PC-9 (cell line): ENCODE results near the gene CDT1.

Source experiments
- CTCF ChIP-seq: fragments of 200-600 bp; sonication (generic); conservative IDR thresholded peaks from 2 replicates; pipeline ENCODE4 v1.6.1; 2017; ENCODE audit warnings: mixed run types, antibody characterized with exemption, mild to moderate bottlenecking, moderate library complexity
- EZH2 ChIP-seq: fragments of 200-600 bp; sonication (generic); IDR thresholded peaks from 2 replicates; pipeline ENCODE4 v1.8.0; 2017; ENCODE audit warnings: antibody characterized with exemption, low read depth

- TF ChIP-seq CTCF (no peak), EZH2 (no peak)
Measured at GRCh38 chr16:88842806-88843205, 39.2 kb downstream of the CDT1 start.
